Measurements from ENCODE around the gene SPATA12. TPM values are rescaled to one million over a fixed set of nuclear protein-coding genes. Genes with fewer than 3 reads are reported as not detected.

The SPATA12 gene
- total and polyA plus RNA-seq, 7 experiments from 2014 or later: not detected

GRCh38 chr3:57018246-57018645, 42.2 kb upstream of the SPATA12 start:
- Mint-ChIP-seq H3K36me3 (no peaks in the 10 kb centered on the region), H3K27me3 (peaks cover 0 to 20% (median 4%) of the 10 kb centered on the region in 5 donors), H3K9me3 (no peaks in the 10 kb centered on the region), H3K4me3 (no peak overlapping the region), H3K27ac (no peak overlapping the region), H3K4me1 (peaks cover 0 to 2% (median 0%) of the 10 kb centered on the region in 7 donors)
- Histone ChIP-seq H3K27ac (ENCODE audit: low read depth, low read length) (no peak overlapping the region), H3K4me1 (ENCODE audit: control insufficient read depth in 2 of 2, insufficient read depth in 2 of 2, low read length in 2 of 2) (no peaks in the 10 kb centered on the region), H3K9me3 (ENCODE audit: control insufficient read depth in 2 of 3, low read length in 3 of 3) (no peaks in the 10 kb centered on the region), H3K36me3 (ENCODE audit: control insufficient read depth in 2 of 3, insufficient read depth in 3 of 3, low read length in 3 of 3) (no peaks in the 10 kb centered on the region), H3K4me3 (ENCODE audit: low read length) (no peak overlapping the region), H3K27me3 (ENCODE audit: control insufficient read depth in 2 of 2, insufficient read depth in 2 of 2, low read length in 2 of 2) (no peaks in the 10 kb centered on the region)
- DNase-seq (no peak), ATAC-seq (no peak)
- intact Hi-C loops (cut with micrococcal nuclease): no loop called here
- POLR2A ChIA-PET: no interaction called here
- CTCF ChIA-PET: interaction anchor here (0.6 kb wide), 1 partner anchor 311 kb away, joined by 3 read pairs; no protein-coding TSS in a partner anchor

DNA sequence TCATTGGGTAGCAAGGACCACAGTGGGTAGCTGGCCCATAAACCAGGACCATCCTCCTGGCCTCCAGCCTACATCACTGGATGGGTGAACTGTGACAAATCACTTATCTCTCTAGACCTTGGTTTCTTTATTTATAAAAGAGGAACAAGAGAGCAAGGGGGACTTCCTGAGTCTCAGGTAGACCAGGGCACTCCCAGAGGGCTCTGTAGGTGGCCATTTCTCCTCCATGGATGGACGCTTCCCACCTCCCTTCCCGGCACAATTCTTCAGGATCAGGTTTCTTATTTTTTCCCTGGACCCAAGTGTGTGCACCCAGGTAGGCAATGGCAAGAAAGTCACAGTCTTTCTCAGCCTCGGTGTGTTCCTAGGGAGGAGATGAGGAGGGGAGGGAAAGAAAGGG, 41.4 kb upstream of the SPATA12 start:
- no peak for ATAC-seq

GRCh38 chr3:57025237-57025636, 35.2 kb upstream of the SPATA12 start:
- no peak for DNase-seq
- ATAC-seq: no peak
- Mint-ChIP-seq H3K27me3 (peaks cover 0 to 18% (median 6%) of the 10 kb centered on the region in 5 donors), H3K4me3 (no peak overlapping the region), H3K27ac (no peak overlapping the region), H3K4me1 (peaks cover 0 to 1% (median 0%) of the 10 kb centered on the region in 7 donors), H3K9me3 (peaks cover 0 to 2% (median 0%) of the 10 kb centered on the region in 11 donors), H3K36me3 (no peaks in the 10 kb centered on the region)
- no peaks in the 10 kb centered on the region for H3K36me3 ChIP-seq (ENCODE audit: control insufficient read depth in 2 of 3, insufficient read depth in 3 of 3, low read length in 3 of 3)
- no peaks in the 10 kb centered on the region for H3K4me1 ChIP-seq (ENCODE audit: control insufficient read depth in 2 of 2, insufficient read depth in 2 of 2, low read length in 2 of 2)
- H3K9me3 ChIP-seq (ENCODE audit: control insufficient read depth in 2 of 3, low read length in 3 of 3): no peaks in the 10 kb centered on the region
- intact Hi-C loops (cut with micrococcal nuclease): no loop called here
- ChIA-PET CTCF (no interaction called here), POLR2A (no interaction called here)
- no peaks in the 10 kb centered on the region for H3K27me3 ChIP-seq (ENCODE audit: control insufficient read depth in 2 of 2, insufficient read depth in 2 of 2, low read length in 2 of 2)
- H3K27ac ChIP-seq (ENCODE audit: low read depth, low read length): no peak overlapping the region
- no peak overlapping the region for H3K4me3 ChIP-seq (ENCODE audit: low read length)

More for the DNA sequence above, 41.4 kb upstream of the SPATA12 start:
- Histone ChIP-seq H3K4me3 (ENCODE audit: low read length) (no peak overlapping the region), H3K4me1 (ENCODE audit: control insufficient read depth in 2 of 2, insufficient read depth in 2 of 2, low read length in 2 of 2) (no peaks in the 10 kb centered on the region), H3K36me3 (ENCODE audit: control insufficient read depth in 2 of 3, insufficient read depth in 3 of 3, low read length in 3 of 3) (no peaks in the 10 kb centered on the region), H3K27ac (ENCODE audit: low read depth, low read length) (no peak overlapping the region), H3K9me3 (ENCODE audit: control insufficient read depth in 2 of 3, low read length in 3 of 3) (no peaks in the 10 kb centered on the region), H3K27me3 (ENCODE audit: control insufficient read depth in 2 of 2, insufficient read depth in 2 of 2, low read length in 2 of 2) (no peaks in the 10 kb centered on the region)
- intact Hi-C loops (cut with micrococcal nuclease): no loop called here
- Mint-ChIP-seq H3K36me3 (no peaks in the 10 kb centered on the region), H3K27me3 (peaks cover 0 to 26% (median 11%) of the 10 kb centered on the region in 5 donors), H3K4me3 (no peak overlapping the region), H3K27ac (no peak overlapping the region), H3K9me3 (no peaks in the 10 kb centered on the region), H3K4me1 (peaks cover 0 to 2% (median 0%) of the 10 kb centered on the region in 7 donors)
- POLR2A ChIA-PET: no interaction called here
- DNase-seq: no peak
- CTCF ChIA-PET: interaction anchor here (0.8 kb wide), 1 partner anchor 30 kb away, joined by 3 read pairs; no protein-coding TSS in a partner anchor

GRCh38 chr3:57026944-57027343, 33.5 kb upstream of the SPATA12 start:
- no peaks in the 10 kb centered on the region for H3K36me3 Mint-ChIP-seq
- Histone ChIP-seq H3K27me3 (ENCODE audit: control insufficient read depth in 2 of 2, insufficient read depth in 2 of 2, low read length in 2 of 2) (no peaks in the 10 kb centered on the region), H3K4me3 (ENCODE audit: low read length) (no peak overlapping the region), H3K4me1 (ENCODE audit: control insufficient read depth in 2 of 2, insufficient read depth in 2 of 2, low read length in 2 of 2) (no peaks in the 10 kb centered on the region), H3K27ac (ENCODE audit: low read depth, low read length) (no peak overlapping the region), H3K36me3 (ENCODE audit: control insufficient read depth in 2 of 3, insufficient read depth in 3 of 3, low read length in 3 of 3) (no peaks in the 10 kb centered on the region), H3K9me3 (ENCODE audit: control insufficient read depth in 2 of 3, low read length in 3 of 3) (no peaks in the 10 kb centered on the region)
- intact Hi-C loops (cut with micrococcal nuclease): no loop called here
- ChIA-PET CTCF (no interaction called here), POLR2A (no interaction called here)
- no peak overlapping the region for H3K4me3 Mint-ChIP-seq
- H3K27ac Mint-ChIP-seq: no peak overlapping the region
- DNase-seq (no peak), ATAC-seq (no peak)
- H3K4me1 Mint-ChIP-seq: peaks cover 0 to 1% (median 0%) of the 10 kb centered on the region in 7 donors
- peaks cover 0 to 18% (median 4%) of the 10 kb centered on the region in 5 donors for H3K27me3 Mint-ChIP-seq
- peaks cover 0 to 2% (median 0%) of the 10 kb centered on the region in 11 donors for H3K9me3 Mint-ChIP-seq

GRCh38 chr3:57029383-57029782, 31.1 kb upstream of the SPATA12 start:
- DNase-seq: no peak
- CTCF ChIA-PET: no interaction called here
- Histone ChIP-seq H3K27me3 (ENCODE audit: control insufficient read depth in 2 of 2, insufficient read depth in 2 of 2, low read length in 2 of 2) (no peaks in the 10 kb centered on the region), H3K36me3 (ENCODE audit: control insufficient read depth in 2 of 3, insufficient read depth in 3 of 3, low read length in 3 of 3) (no peaks in the 10 kb centered on the region), H3K4me3 (ENCODE audit: low read length) (no peak overlapping the region), H3K4me1 (ENCODE audit: control insufficient read depth in 2 of 2, insufficient read depth in 2 of 2, low read length in 2 of 2) (no peaks in the 10 kb centered on the region), H3K9me3 (ENCODE audit: control insufficient read depth in 2 of 3, low read length in 3 of 3) (no peaks in the 10 kb centered on the region), H3K27ac (ENCODE audit: low read depth, low read length) (no peak overlapping the region)
- H3K36me3 Mint-ChIP-seq: no peaks in the 10 kb centered on the region
- POLR2A ChIA-PET: no interaction called here
- no peak for ATAC-seq
- no peak overlapping the region for H3K27ac Mint-ChIP-seq
- H3K9me3 Mint-ChIP-seq: peaks cover 0 to 2% (median 0%) of the 10 kb centered on the region in 11 donors
- peaks cover 0 to 13% (median 5%) of the 10 kb centered on the region in 5 donors for H3K27me3 Mint-ChIP-seq
- H3K4me1 Mint-ChIP-seq: peaks cover 0 to 1% (median 0%) of the 10 kb centered on the region in 7 donors
- intact Hi-C loops (cut with micrococcal nuclease): no loop called here
- H3K4me3 Mint-ChIP-seq: no peak overlapping the region

GRCh38 chr3:57029924-57030323, 30.5 kb upstream of the SPATA12 start:
- ChIA-PET POLR2A (no interaction called here), CTCF (interaction anchor here (0.6 kb wide), 1 partner anchor 244 kb away, joined by 3 read pairs; no protein-coding TSS in a partner anchor)
- intact Hi-C loops (cut with micrococcal nuclease): no loop called here
- no peak for ATAC-seq
- Mint-ChIP-seq H3K9me3 (peaks cover 0 to 2% (median 0%) of the 10 kb centered on the region in 11 donors), H3K36me3 (no peaks in the 10 kb centered on the region), H3K27me3 (peaks cover 0 to 14% (median 5%) of the 10 kb centered on the region in 5 donors), H3K4me1 (peaks cover 0 to 1% (median 0%) of the 10 kb centered on the region in 7 donors), H3K27ac (no peak overlapping the region), H3K4me3 (no peak overlapping the region)
- Histone ChIP-seq H3K36me3 (ENCODE audit: control insufficient read depth in 2 of 3, insufficient read depth in 3 of 3, low read length in 3 of 3) (no peaks in the 10 kb centered on the region), H3K9me3 (ENCODE audit: control insufficient read depth in 2 of 3, low read length in 3 of 3) (no peaks in the 10 kb centered on the region), H3K4me1 (ENCODE audit: control insufficient read depth in 2 of 2, insufficient read depth in 2 of 2, low read length in 2 of 2) (no peaks in the 10 kb centered on the region), H3K4me3 (ENCODE audit: low read length) (no peak overlapping the region), H3K27ac (ENCODE audit: low read depth, low read length) (no peak overlapping the region), H3K27me3 (ENCODE audit: control insufficient read depth in 2 of 2, insufficient read depth in 2 of 2, low read length in 2 of 2) (no peaks in the 10 kb centered on the region)
- DNase-seq: no peak

GRCh38 chr3:57030721-57031120, 29.7 kb upstream of the SPATA12 start:
- no peak for DNase-seq
- H3K36me3 ChIP-seq (ENCODE audit: control insufficient read depth in 2 of 3, insufficient read depth in 3 of 3, low read length in 3 of 3): no peaks in the 10 kb centered on the region
- no peaks in the 10 kb centered on the region for H3K4me1 ChIP-seq (ENCODE audit: control insufficient read depth in 2 of 2, insufficient read depth in 2 of 2, low read length in 2 of 2)
- H3K27me3 Mint-ChIP-seq: peaks cover 0 to 17% (median 2%) of the 10 kb centered on the region in 5 donors
- no peak overlapping the region for H3K27ac Mint-ChIP-seq
- ChIA-PET CTCF (no interaction called here), POLR2A (no interaction called here)
- peaks cover 0 to 2% (median 0%) of the 10 kb centered on the region in 11 donors for H3K9me3 Mint-ChIP-seq
- peaks cover 0 to 1% (median 0%) of the 10 kb centered on the region in 7 donors for H3K4me1 Mint-ChIP-seq
- no peak overlapping the region for H3K27ac ChIP-seq (ENCODE audit: low read depth, low read length)
- H3K4me3 ChIP-seq (ENCODE audit: low read length): no peak overlapping the region
- intact Hi-C loops (cut with micrococcal nuclease): no loop called here
- no peaks in the 10 kb centered on the region for H3K27me3 ChIP-seq (ENCODE audit: control insufficient read depth in 2 of 2, insufficient read depth in 2 of 2, low read length in 2 of 2)
- H3K36me3 Mint-ChIP-seq: no peaks in the 10 kb centered on the region
- ATAC-seq: no peak
- no peaks in the 10 kb centered on the region for H3K9me3 ChIP-seq (ENCODE audit: control insufficient read depth in 2 of 3, low read length in 3 of 3)
- no peak overlapping the region for H3K4me3 Mint-ChIP-seq
